HG03097 (cell line): ENCODE results near the gene NOP16.

Experiments
- ATAC-seq: cut with Tn5 transposase; IDR thresholded peaks from one replicate; pipeline ENCODE4 v1.9.1; 2021; ENCODE audit not compliant: unreplicated experiment, low FRiP score

NOP16 gene

GRCh38 chr5:176362233-176362490, 26.2 kb downstream of the NOP16 start:
- ATAC-seq = no peak

- peak; percentile 87 for ATAC-seq
These were observed 26.8 kb downstream of the NOP16 start, which contains the start of gene KIAA1191 for GRCh38 chr5:176361437-176362232. Gene KIAA1191, minus strand, starts transcription at chr5:176361764. Its CDS starts 2,256 bp downstream, at chr5:176359508.

GRCh38 chr5:176360894-176361436, 27.4 kb downstream of the NOP16 start:
- no peak for ATAC-seq

GRCh38 chr5:176359658-176360057, 28.7 kb downstream of the NOP16 start:
- ATAC-seq = no peak

GRCh38 chr5:176356179-176356566, 32.2 kb downstream of the NOP16 start:
- no peak for ATAC-seq

GRCh38 chr5:176355400-176356178, 32.8 kb downstream of the NOP16 start:
- ATAC-seq = no peak

GRCh38 chr5:176353533-176353932, 34.9 kb downstream of the NOP16 start:
- ATAC-seq = no peak

- ATAC-seq = no peak
These were observed 36.1 kb downstream of the NOP16 start for GRCh38 chr5:176352116-176352878.

- no peak for ATAC-seq
These were observed 38.0 kb downstream of the NOP16 start for GRCh38 chr5:176350416-176350815.

- no peak for ATAC-seq
These were observed 45.5 kb downstream of the NOP16 start for GRCh38 chr5:176342766-176343458.

- ATAC-seq = no peak
These were observed 46.3 kb downstream of the NOP16 start for GRCh38 chr5:176342158-176342483.

GRCh38 chr5:176341325-176342157, 46.9 kb downstream of the NOP16 start:
- no peak for ATAC-seq

GRCh38 chr5:176339304-176339703, 49.1 kb downstream of the NOP16 start:
- ATAC-seq = no peak

- ATAC-seq = no peak
These were observed 50.5 kb downstream of the NOP16 start for GRCh38 chr5:176337913-176338312.

GRCh38 chr5:176334031-176334770, 54.2 kb downstream of the NOP16 start:
- ATAC-seq = no peak
